B cell (primary cell): ENCODE data around the gene VANGL1. TPM values are rescaled to one million over a fixed set of nuclear protein-coding genes. Genes with fewer than 3 reads are reported as not detected.

Experiments used
- ATAC-seq: fragments of 200-7000 bp; cut with Tn5 transposase; one replicate; pipeline ENCODE4 v1.10.0; 2021; ENCODE audit warnings: low read depth, mild to moderate bottlenecking, moderate number of reproducible peaks, moderate library complexity
- CTCF ChIA-PET: fragments of 350-600 bp; sonication (Branson Sonifier 250); formaldehyde crosslinking; loops from one replicate; lab custom pipeline; 2021; ENCODE audit warnings: antibody characterized with exemption, inconsistent platforms; lab: Charles Lee
- POLR2A ChIA-PET: fragments of 350-600 bp; sonication (Branson Sonifier 250); formaldehyde crosslinking; loops from one replicate; lab custom pipeline; 2021; ENCODE audit warnings: antibody characterized with exemption; lab: Charles Lee
- DNase-seq: peaks from one replicate; pipeline ENCODE4 v3.0.0; 2013
- H2AFZ ChIP-seq: 2 replicates; pipeline ENCODE4 v1.6.1; 2012; ENCODE audit warnings: mild to moderate bottlenecking, low read depth, low read length; ENCODE audit not compliant: insufficient read depth, poor library complexity, severe bottlenecking
- H3K27ac ChIP-seq, 2 donors: 1 replicate in 1 of 2; 2 replicates in 1 of 2; pipeline ENCODE4 v1.5.1; 2012 to 2013; ENCODE audit warnings: low read length in 2 of 2, mild to moderate bottlenecking in 2 of 2, moderate library complexity in 1 of 2
- H3K27me3 ChIP-seq, 4 experiments: fragments of 200-600 bp in 1 of 4; sonication (generic) in 1 of 4; replicated peaks in 1 of 4; 1 replicate in 2 of 4; 2 replicates in 2 of 4; pipeline versions ENCODE4 v1.6.1 to v1.7.0; 2013 to 2016; ENCODE audit warnings: low read length in 3 of 4, mild to moderate bottlenecking in 2 of 4, mixed read lengths in 1 of 4, moderate library complexity in 1 of 4; ENCODE audit not compliant: insufficient read depth in 4 of 4, control insufficient read depth in 3 of 4; ENCODE audit errors: control extremely low read depth in 1 of 4
- H3K36me3 ChIP-seq, 2 experiments: replicated peaks in 1 of 2; 1 replicate in 1 of 2; 2 replicates in 1 of 2; pipeline versions ENCODE4 v1.6.1 to v1.7.1; 2013; ENCODE audit warnings: low read length in 1 of 2; ENCODE audit not compliant: insufficient read depth in 2 of 2, control insufficient read depth in 1 of 2; ENCODE audit errors: control extremely low read depth in 1 of 2, extremely low read depth in 1 of 2
- H3K4me1 ChIP-seq, 2 donors: fragments of 200-600 bp in 1 of 2; sonication (generic) in 1 of 2; 1 replicate in 1 of 2; 2 replicates in 1 of 2; pipeline versions ENCODE4 v1.5.1 to v1.6.1; 2013 to 2017; ENCODE audit warnings: low read length in 2 of 2; ENCODE audit not compliant: control insufficient read depth in 2 of 2, insufficient read depth in 2 of 2
- H3K4me2 ChIP-seq: replicated peaks from 2 replicates; pipeline ENCODE3; 2012; ENCODE audit warnings: mild to moderate bottlenecking, low read depth, low read length; ENCODE audit not compliant: poor library complexity, severe bottlenecking
- H3K4me3 ChIP-seq, 5 experiments: fragments of 200-600 bp in 1 of 5; sonication (generic) in 1 of 5; 1 replicate in 3 of 5; 2 replicates in 2 of 5; pipeline versions ENCODE4 v1.5.1 to v1.7.0; 2011 to 2016; ENCODE audit warnings: low read length in 4 of 5, mild to moderate bottlenecking in 4 of 5, low read depth in 2 of 5, control low read depth in 1 of 5, moderate library complexity in 1 of 5; ENCODE audit not compliant: insufficient read depth in 1 of 5; ENCODE audit errors: control extremely low read depth in 1 of 5, extremely low read depth in 1 of 5
- H3K79me2 ChIP-seq: fragments of 200-600 bp; sonication (generic); one replicate; pipeline ENCODE4 v1.6.0; 2016; ENCODE audit warnings: low read length; ENCODE audit not compliant: control insufficient read depth, insufficient read depth
- H3K9ac ChIP-seq: fragments of 200-600 bp; sonication (generic); 2 replicates; pipeline ENCODE4 v1.6.1; 2017; ENCODE audit warnings: mild to moderate bottlenecking, low read length, moderate library complexity
- H3K9me3 ChIP-seq, 3 donors: one replicate each; pipeline versions ENCODE4 v1.6.1 to v1.7.1; 2013; ENCODE audit warnings: low read length in 2 of 3; ENCODE audit not compliant: control insufficient read depth in 2 of 3, insufficient read depth in 1 of 3; ENCODE audit errors: control extremely low read depth in 1 of 3
- H4K20me1 ChIP-seq: 2 replicates; pipeline ENCODE4 v1.6.0; 2012; ENCODE audit warnings: mild to moderate bottlenecking, low read length; ENCODE audit not compliant: insufficient read depth, control insufficient read depth, poor library complexity, severe bottlenecking
- H3K27ac Mint-ChIP-seq: one replicate; pipeline ENCODE4 v1.8.0; 2021; ENCODE audit warnings: mixed read lengths
- H3K27me3 Mint-ChIP-seq: one replicate; pipeline ENCODE4 v1.8.0; 2021; ENCODE audit warnings: mixed read lengths
- H3K4me1 Mint-ChIP-seq: one replicate; pipeline ENCODE4 v1.8.0; 2021; ENCODE audit warnings: mixed read lengths
- H3K4me3 Mint-ChIP-seq: one replicate; pipeline ENCODE4 v1.8.0; 2021; ENCODE audit warnings: mixed read lengths
- H3K9me3 Mint-ChIP-seq: one replicate; pipeline ENCODE4 v1.8.0; 2022; ENCODE audit warnings: mixed read lengths; ENCODE audit not compliant: insufficient read depth
- EZH2 ChIP-seq: IDR thresholded peaks from 2 replicates; pipeline ENCODE4 v1.6.1; 2012; ENCODE audit warnings: borderline replicate concordance, low read depth, mild to moderate bottlenecking, moderate library complexity, low read length; ENCODE audit not compliant: insufficient read depth, poor library complexity, severe bottlenecking
- WGBS: methylation state at CpG from one replicate; pipeline ENCODE4 v1.1.5; 2013; ENCODE audit warnings: missing lambda C conversion rate; ENCODE audit not compliant: insufficient coverage; 5-methylcytosine and 5-hydroxymethylcytosine counted together
- intact Hi-C: fragments of 100-400 bp; cut with micrococcal nuclease; formaldehyde crosslinking; loops from one replicate; pipeline ENCODE4 v1.10.0; 2022
- polyA plus RNA-seq: library from polyadenylated mRNA; depleted of rRNA; stranded (reverse); fragments of >200 nt; gene quantifications from 2 replicates; pipeline ENCODE4 v1.2.3, GENCODE V29; 2012
- total RNA-seq, 2 donors: library from RNA; stranded (reverse); fragments of 120-200 nt in 1 of 2; gene quantifications; 1 replicate in 1 of 2; 2 replicates in 1 of 2; pipeline versions ENCODE4 v1.2.3 to v1.2.4, GENCODE V29; 2013 to 2022
- TF ChIP-seq, protein P1 (sequence below): fragments of 200-600 bp; IDR thresholded peaks from one replicate; pipeline ENCODE4 v1.8.0; 2022; ENCODE audit warnings: antibody characterized with exemption, mild to moderate bottlenecking

Gene VANGL1
- total and polyA plus RNA-seq, 2 donors (not counting 1 experiment from before 2014, with no cell fraction given) = 0.21 to 0.30 TPM

DNA sequence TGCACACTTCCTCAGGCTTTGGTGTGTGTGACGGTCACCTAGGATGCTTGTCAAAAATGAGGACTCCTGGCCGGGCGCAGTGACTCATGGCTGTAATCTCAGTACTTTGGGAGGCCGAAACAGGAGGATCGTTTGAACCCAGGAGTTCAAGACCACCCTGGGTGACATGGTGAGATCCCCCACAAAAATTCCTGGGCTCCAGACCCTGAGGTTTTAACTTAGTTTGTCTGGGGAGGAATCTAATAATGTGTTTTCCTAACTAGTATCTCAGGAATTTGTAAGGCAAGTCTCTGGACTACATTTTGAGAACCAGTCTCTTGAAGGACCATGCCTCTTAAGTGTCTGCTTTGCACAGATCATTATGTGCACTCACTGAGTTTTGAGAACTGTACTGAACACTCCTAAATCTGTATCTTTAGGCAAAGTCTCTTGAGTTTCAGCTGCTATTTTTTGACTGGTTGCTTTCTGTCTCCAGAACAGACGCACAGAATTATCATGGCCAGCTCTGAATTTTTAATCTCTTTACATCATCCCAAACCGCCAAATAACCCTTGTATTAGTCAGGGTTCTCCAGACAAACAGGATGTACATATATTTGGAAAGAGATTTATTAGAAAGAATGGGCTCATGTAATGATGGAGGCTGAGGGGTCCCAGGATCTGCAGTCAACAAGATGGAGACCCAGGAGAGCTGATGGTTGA lies 45.5 kb upstream of the VANGL1 start:
- no peaks in the 10 kb centered on the region for H4K20me1 ChIP-seq
- no peak overlapping the region for H3K4me2 ChIP-seq
- H3K27me3 ChIP-seq = peaks cover 0 to 3% (median 0%) of the 10 kb centered on the region in 4 experiments
- Mint-ChIP-seq H3K27ac (no peak overlapping the region), H3K27me3 (peaks cover 4% of the 10 kb centered on the region), H3K4me1 (no peaks in the 10 kb centered on the region), H3K4me3 (no peak overlapping the region), H3K9me3 (no peaks in the 10 kb centered on the region)
- no peak overlapping the region for H2AFZ ChIP-seq
- ATAC-seq = no peak
- no peaks in the 10 kb centered on the region for H3K36me3 ChIP-seq
- no peak overlapping the region for H3K4me3 ChIP-seq
- no peak overlapping the region for H3K27ac ChIP-seq
- intact Hi-C loops = no loop called here
- 30% methylated on average over 5 of the region's 7 CpGs for WGBS
- ChIA-PET POLR2A (no interaction called here), CTCF (interaction anchor here (0.7 to 1.3 kb wide), 3 partner anchors 19 to 458 kb away, joined by 3 to 5 read pairs (median 3); no protein-coding TSS in a partner anchor)
- DNase-seq = no peak
- H3K9me3 ChIP-seq = peaks cover 0 to 2% (median 0%) of the 10 kb centered on the region in 3 donors
- TF ChIP-seq EZH2 = no peak
- TF ChIP-seq, protein P1, sequence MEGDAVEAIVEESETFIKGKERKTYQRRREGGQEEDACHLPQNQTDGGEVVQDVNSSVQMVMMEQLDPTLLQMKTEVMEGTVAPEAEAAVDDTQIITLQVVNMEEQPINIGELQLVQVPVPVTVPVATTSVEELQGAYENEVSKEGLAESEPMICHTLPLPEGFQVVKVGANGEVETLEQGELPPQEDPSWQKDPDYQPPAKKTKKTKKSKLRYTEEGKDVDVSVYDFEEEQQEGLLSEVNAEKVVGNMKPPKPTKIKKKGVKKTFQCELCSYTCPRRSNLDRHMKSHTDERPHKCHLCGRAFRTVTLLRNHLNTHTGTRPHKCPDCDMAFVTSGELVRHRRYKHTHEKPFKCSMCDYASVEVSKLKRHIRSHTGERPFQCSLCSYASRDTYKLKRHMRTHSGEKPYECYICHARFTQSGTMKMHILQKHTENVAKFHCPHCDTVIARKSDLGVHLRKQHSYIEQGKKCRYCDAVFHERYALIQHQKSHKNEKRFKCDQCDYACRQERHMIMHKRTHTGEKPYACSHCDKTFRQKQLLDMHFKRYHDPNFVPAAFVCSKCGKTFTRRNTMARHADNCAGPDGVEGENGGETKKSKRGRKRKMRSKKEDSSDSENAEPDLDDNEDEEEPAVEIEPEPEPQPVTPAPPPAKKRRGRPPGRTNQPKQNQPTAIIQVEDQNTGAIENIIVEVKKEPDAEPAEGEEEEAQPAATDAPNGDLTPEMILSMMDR = peak; percentile 30
- H3K79me2 ChIP-seq = no peaks in the 10 kb centered on the region
- H3K4me1 ChIP-seq = no peaks in the 10 kb centered on the region
- H3K9ac ChIP-seq = no peak overlapping the region

DNA sequence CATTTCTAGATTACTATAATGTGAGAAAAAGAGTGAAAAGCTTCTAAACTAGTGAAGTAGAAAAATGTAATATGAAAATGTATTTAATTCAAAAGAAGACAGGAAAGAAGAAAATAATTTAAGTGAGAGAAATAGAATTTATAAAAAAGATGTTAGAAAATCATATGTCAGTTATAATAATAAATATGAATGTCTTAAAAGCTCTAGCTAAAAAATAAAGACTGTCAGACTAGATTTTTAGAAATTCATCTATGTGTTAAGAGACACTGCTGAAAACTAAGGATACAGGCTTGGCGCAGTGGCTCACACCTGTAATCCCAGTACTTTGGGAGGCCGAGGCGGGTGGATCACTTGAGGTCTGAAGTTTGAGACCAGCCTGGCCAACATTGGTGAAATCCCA lies 37.3 kb upstream of the VANGL1 start:
- intact Hi-C loops = no loop called here
- no peak for TF ChIP-seq EZH2
- TF ChIP-seq, protein P1 = no peak

More for the DNA sequence above, 37.3 kb upstream of the VANGL1 start:
- Histone ChIP-seq H3K36me3 (no peaks in the 10 kb centered on the region), H3K4me1 (no peaks in the 10 kb centered on the region), H3K4me2 (no peak overlapping the region), H3K27me3 (no peaks in the 10 kb centered on the region), H3K4me3 (no peak overlapping the region), H3K27ac (no peak overlapping the region), H4K20me1 (no peaks in the 10 kb centered on the region), H2AFZ (no peak overlapping the region), H3K79me2 (no peaks in the 10 kb centered on the region), H3K9ac (no peak overlapping the region), H3K9me3 (peaks cover 0 to 4% (median 0%) of the 10 kb centered on the region in 3 donors)
- DNase-seq (no peak), ATAC-seq (no peak)
- H3K9me3 Mint-ChIP-seq = no peaks in the 10 kb centered on the region
- ChIA-PET CTCF (no interaction called here), POLR2A (no interaction called here)
- no peaks in the 10 kb centered on the region for H3K4me1 Mint-ChIP-seq
- H3K27me3 Mint-ChIP-seq = no peaks in the 10 kb centered on the region
- 100% methylated on average over 3 of the region's 3 CpGs for whole genome bisulfite sequencing
- no peak overlapping the region for H3K27ac Mint-ChIP-seq
- no peak overlapping the region for H3K4me3 Mint-ChIP-seq
